Retinal pigment epithelial cell (primary cell): ENCODE measurements around the gene CCDC154.
"Not testable (repeated sequence)": the region's sequence is repeated elsewhere in the genome, so short reads cannot be mapped to it uniquely, and the experiment has no call there.

Source experiments
- DNase-seq: peaks from one replicate; pipeline ENCODE4 v3.0.0-alpha.2; 2010; ENCODE audit warnings: low read depth
- H3K4me3 ChIP-seq: 2 replicates; pipeline ENCODE4 v1.5.1; 2011; ENCODE audit warnings: mild to moderate bottlenecking, low read length, control low read depth, moderate library complexity
- TF ChIP-seq, protein P1 (sequence below): conservative IDR thresholded peaks from 2 replicates; pipeline ENCODE4 v1.5.1; 2011; ENCODE audit warnings: low read depth, low read length, control low read depth, inconsistent platforms

CCDC154 gene

DNA sequence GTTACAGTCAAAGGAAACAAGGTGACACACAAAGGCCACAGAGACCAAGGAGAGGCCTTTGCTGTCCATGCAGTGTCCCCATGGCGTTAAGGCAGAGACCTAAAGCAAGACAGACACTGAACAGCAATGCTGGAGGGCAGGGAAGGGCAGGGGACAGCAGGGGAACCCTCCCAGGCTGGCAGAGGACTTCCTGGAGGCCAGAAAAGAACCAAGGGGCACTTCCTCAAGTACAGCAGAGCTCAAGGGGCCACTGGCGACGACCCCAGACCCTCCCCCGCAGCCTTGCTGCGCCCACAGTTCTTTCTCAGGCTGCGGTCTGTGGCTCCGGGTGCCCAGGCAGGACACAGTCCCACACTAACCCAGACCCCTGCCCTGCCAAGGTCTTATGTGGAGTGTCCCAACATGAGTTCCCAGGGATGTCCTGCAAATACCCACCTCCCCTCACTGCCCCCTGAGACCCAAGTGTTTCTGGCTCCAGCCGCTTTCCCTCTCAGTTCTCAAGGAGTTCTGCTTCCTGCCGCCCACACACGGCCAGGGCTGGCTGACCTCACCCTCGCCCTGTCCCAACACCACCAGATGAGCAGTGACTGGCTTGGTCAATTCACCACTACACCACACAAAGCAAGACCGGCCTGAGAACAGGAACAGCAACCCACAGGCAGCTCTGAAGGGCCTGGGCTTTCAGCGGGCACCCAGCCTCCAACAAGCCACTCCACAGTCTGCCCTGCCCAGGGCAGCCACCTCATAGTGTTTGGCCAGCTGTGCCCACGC, 26.3 kb upstream of the CCDC154 start:
- no peak for DNase-seq
- TF ChIP-seq, protein P1, sequence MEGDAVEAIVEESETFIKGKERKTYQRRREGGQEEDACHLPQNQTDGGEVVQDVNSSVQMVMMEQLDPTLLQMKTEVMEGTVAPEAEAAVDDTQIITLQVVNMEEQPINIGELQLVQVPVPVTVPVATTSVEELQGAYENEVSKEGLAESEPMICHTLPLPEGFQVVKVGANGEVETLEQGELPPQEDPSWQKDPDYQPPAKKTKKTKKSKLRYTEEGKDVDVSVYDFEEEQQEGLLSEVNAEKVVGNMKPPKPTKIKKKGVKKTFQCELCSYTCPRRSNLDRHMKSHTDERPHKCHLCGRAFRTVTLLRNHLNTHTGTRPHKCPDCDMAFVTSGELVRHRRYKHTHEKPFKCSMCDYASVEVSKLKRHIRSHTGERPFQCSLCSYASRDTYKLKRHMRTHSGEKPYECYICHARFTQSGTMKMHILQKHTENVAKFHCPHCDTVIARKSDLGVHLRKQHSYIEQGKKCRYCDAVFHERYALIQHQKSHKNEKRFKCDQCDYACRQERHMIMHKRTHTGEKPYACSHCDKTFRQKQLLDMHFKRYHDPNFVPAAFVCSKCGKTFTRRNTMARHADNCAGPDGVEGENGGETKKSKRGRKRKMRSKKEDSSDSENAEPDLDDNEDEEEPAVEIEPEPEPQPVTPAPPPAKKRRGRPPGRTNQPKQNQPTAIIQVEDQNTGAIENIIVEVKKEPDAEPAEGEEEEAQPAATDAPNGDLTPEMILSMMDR = no peak
- H3K4me3 ChIP-seq = no peak overlapping the region

DNA sequence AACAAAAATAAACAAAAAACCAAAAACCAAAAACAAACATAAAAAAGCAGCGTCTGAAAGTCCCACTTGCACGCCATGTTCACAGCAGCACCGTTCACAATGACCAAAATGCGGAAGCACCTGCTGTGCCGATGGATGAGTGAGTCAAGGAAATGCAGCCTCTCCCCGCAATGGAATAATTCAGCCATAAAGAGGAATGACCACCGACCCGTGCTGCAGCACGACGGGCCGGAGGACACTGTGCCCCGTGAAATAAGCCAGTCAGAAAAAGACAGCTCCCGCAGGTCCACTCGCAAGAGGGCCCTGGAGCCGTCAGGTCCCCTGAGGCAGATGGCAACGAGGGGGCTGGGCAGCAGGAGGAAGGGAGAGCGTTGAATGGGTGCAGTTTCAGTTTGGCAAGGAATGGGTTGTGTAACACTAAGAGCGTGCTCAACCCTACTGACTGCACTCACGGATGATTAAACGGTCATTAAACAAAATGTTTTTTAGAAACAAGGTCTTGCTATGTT, 25.4 kb upstream of the CCDC154 start:
- TF ChIP-seq, protein P1 = no peak
- no peak overlapping the region for H3K4me3 ChIP-seq
- DNase-seq = no peak

DNA sequence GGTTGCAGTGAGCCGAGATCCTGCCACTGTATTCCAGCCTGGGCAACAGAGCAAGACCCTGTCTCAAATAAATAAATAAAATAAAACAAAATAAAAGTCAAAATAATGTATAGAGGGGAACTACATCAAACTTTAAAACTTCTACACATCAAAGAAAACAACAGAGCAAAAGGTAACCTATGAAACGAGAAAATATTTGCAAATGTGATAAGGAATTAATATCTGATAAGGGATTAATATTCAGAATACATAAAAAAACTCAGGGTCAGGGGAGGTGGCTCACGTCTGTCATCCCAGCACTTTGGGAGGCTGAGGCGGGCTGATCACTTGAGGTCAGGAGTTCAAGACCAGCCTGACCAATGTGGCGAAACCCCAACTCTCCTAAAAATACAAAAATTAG, 24.8 kb upstream of the CCDC154 start:
- DNase-seq, H3K4me3 ChIP-seq: not testable (repeated sequence)

DNA sequence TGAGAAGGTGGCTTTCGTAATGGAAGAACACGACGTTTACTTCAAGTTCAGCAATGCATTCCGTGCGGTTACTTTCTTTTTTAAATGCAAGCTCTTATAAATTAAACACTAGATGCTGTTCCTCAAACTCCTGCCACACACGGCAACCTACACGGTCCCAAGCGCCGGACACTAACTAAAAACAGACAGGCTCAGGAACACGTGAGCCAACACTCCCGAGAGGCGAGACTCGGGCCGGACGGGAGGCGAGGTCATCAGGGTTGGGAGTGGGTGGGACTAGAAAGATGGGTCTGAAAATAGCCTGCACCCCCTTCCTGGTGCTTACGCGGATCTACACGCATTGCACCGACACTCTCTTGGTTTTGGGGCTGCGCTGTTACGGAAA, 24.1 kb upstream of the CCDC154 start:
- H3K4me3 ChIP-seq = no peak overlapping the region
- DNase-seq = no peak
- TF ChIP-seq, protein P1 = no peak

DNA sequence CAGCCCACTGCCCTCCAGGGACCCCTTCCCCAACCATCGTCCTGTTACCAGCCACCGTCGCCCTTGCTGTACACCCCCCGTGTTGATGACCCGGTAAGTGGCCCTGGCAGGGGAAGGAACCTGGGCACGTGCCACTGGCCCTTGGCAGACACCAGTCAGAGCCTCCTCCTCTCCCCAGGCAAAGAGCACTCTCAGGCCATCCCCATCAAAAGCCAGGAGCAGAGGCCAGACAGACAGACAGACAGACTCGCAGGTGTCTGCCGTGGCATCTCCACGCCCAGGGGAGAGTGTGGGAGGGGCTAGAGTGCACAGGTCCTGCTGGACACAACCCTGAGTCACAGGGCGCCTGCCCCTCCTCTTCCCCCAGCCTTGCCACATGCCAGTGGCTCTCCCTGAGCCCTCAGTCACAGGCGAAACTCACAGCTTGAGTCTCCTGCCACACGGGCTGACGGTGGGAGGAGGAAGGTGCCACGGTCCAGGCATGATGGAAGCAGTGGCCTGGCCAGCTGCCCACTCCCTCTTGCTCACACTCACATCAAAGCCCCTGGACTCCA, 22.7 kb upstream of the CCDC154 start:
- TF ChIP-seq, protein P1 = no peak
- no peak for DNase-seq
- H3K4me3 ChIP-seq = no peak overlapping the region

DNA sequence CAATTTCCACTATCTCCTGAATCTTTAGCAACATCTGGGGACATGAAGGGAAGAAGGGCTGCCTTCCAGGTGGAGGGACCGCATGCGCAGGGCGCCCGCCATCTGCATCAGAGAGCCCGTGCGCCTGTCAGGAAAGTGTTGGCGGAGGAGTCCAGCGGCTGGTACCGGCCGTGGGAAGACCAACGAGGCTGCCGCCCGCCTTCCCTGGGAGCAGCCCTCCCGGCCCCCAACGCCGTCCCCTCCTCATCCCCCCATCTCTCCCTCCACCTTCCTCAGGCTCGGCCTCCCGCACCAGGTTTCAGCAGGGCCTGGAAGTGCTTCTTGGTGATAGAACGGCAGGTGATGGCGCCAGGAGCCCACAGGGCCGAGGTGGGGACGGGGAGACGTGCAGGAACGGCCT, 21.7 kb upstream of the CCDC154 start:
- DNase-seq = no peak
- TF ChIP-seq, protein P1 = no peak
- H3K4me3 ChIP-seq = no peak overlapping the region

DNA sequence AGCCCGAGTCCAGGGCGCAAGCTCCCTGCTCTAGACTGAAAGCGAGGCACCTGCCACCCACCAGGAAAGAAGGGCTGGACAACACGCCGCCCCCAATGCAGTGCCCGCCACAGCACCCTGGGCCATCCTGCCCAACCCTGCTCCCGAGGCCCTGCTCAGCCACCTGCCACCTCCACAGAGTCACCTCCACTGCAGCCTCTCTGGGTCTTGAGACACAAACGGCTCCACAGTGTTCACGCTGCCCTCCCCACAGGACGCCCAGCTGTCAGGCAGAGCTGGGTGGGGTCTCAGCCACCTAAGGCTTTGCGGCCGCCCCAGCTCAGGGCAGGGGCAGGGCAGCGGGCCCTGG, 21.2 kb upstream of the CCDC154 start:
- DNase-seq = no peak
- TF ChIP-seq, protein P1 = no peak
- H3K4me3 ChIP-seq = no peak overlapping the region
